Brain microvascular endothelial cell (primary cell): ENCODE measurements around the gene GLRX3.

ENCODE experiments used
- DNase-seq: peaks from one replicate; pipeline ENCODE4 v3.0.0-alpha.2; 2020
- H3K27ac ChIP-seq: fragments of 250-450 bp; sonication (Bioruptor Pico); 2 replicates; pipeline ENCODE4 v1.5.1; 2020; ENCODE audit warnings: mild to moderate bottlenecking, moderate library complexity
- H3K27me3 ChIP-seq: fragments of 250-450 bp; sonication (Bioruptor Pico); replicated peaks from 2 replicates; pipeline ENCODE4 v1.5.1; 2020; ENCODE audit warnings: mild to moderate bottlenecking
- H3K36me3 ChIP-seq: fragments of 250-450 bp; sonication (Bioruptor Pico); replicated peaks from 2 replicates; pipeline ENCODE4 v1.5.1; 2020; ENCODE audit warnings: mild to moderate bottlenecking
- H3K4me3 ChIP-seq: 2 replicates; pipeline ENCODE4 v1.5.1; 2011; ENCODE audit warnings: low read depth, mild to moderate bottlenecking, control low read depth, low read length, moderate library complexity
- in situ Hi-C: cut with HindIII; loops from 2 replicates; pipeline ENCODE4 v1.10.0; 2017; ENCODE audit warnings: low sequenced_read_pairs, low pct_ligation_motif_present
- TF ChIP-seq, protein P1 (sequence below): IDR thresholded peaks from 2 replicates; pipeline ENCODE4 v1.5.1; 2011; ENCODE audit warnings: low read depth, mild to moderate bottlenecking, moderate library complexity, low read length, control low read depth, inconsistent platforms; ENCODE audit errors: missing control alignments

Gene GLRX3

DNA sequence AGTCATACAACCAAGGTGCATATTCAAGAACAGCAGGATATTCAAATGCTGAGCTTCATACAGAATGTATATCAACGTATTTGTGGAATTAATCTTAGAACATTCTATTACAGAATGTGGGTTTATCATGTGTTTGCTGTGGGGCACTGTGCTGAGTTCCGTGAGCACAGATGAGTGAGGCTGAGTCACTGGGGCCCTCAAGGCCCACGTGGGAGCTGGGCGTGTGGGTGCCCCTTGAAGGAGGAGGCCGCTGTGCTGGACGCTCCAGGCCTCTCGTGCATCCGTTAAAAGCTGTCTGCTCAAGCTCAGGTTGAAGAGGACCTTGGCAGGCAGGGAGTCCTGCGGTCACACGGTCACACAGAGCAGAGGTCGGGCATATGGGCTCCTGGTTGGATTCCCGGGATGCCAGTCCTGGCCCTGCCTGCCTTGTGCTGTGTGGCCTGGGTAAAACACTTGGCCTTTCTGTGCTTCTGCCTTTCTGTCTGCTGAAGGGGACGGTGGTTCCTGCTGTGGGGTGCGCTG is 70.1 kb downstream of the GLRX3 start:
- Histone ChIP-seq H3K36me3 (no peaks in the 10 kb centered on the region), H3K4me3 (no peak overlapping the region), H3K27me3 (no peaks in the 10 kb centered on the region), H3K27ac (no peak overlapping the region)
- no peak for DNase-seq
- in situ Hi-C loops: no loop called here
- TF ChIP-seq, protein P1, sequence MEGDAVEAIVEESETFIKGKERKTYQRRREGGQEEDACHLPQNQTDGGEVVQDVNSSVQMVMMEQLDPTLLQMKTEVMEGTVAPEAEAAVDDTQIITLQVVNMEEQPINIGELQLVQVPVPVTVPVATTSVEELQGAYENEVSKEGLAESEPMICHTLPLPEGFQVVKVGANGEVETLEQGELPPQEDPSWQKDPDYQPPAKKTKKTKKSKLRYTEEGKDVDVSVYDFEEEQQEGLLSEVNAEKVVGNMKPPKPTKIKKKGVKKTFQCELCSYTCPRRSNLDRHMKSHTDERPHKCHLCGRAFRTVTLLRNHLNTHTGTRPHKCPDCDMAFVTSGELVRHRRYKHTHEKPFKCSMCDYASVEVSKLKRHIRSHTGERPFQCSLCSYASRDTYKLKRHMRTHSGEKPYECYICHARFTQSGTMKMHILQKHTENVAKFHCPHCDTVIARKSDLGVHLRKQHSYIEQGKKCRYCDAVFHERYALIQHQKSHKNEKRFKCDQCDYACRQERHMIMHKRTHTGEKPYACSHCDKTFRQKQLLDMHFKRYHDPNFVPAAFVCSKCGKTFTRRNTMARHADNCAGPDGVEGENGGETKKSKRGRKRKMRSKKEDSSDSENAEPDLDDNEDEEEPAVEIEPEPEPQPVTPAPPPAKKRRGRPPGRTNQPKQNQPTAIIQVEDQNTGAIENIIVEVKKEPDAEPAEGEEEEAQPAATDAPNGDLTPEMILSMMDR: no peak

DNA sequence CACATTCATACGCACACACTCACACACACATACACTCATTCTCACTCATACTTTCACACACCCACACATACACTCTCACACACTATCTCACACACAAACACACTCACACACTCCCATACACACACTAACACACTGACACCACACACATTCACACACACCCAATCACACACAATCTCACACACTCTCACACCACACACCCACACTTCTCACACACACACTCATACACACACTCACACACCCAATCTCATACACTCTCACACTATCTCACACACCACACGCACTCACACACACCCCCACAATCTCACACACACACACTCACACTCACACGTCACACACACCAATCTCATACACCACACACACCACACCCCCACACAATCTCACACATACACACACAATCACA is 71.0 kb downstream of the GLRX3 start:
- in situ Hi-C loops: no loop called here
- TF ChIP-seq, protein P1: no peak
- Histone ChIP-seq H3K27ac (no peak overlapping the region), H3K4me3 (no peak overlapping the region), H3K27me3 (no peaks in the 10 kb centered on the region), H3K36me3 (no peaks in the 10 kb centered on the region)
- DNase-seq: no peak

DNA sequence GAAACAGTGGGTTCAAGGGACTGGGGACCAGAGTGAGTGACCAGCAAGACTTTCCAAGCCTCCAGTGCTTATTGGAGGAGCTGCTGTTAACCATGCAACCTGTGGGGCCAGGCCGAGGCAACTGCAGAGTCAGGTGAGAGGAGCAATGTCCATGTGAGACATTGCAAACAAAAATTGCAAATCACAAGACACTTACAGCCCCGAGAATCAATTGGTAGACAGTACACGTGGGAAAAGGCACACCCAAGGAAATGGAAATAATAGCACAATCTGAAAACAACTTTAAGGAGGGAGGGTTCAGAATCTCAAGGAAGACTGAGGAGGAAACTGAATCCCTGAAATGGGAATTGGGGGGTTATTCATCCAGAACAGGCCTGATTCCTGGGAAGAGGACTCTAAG is 72.6 kb downstream of the GLRX3 start:
- H3K4me3 ChIP-seq: no peak overlapping the region
- H3K27me3 ChIP-seq: no peaks in the 10 kb centered on the region
- in situ Hi-C loops: no loop called here
- H3K36me3 ChIP-seq: no peaks in the 10 kb centered on the region
- no peak overlapping the region for H3K27ac ChIP-seq
- no peak for DNase-seq
- TF ChIP-seq, protein P1: no peak

DNA sequence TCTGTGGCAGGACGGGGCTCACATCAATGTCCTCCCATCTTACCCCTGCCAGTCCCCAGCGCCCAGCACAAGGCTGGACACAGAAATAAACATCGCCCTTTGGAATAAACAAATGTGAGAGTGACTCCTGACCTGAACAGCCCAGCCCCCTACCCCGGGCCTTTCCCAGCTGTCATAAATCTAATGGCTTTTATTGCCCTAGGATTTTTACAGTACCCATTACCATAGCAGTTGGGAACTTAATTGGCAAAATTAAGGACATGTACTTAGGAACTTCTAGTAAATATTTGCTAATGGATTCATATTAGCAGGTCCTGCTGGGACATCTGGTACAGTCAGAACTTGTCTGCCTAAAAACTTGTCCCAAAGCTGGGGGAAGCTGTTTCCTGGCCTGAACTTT is 76.6 kb downstream of the GLRX3 start:
- Histone ChIP-seq H3K4me3 (no peak overlapping the region), H3K27ac (no peak overlapping the region), H3K27me3 (no peaks in the 10 kb centered on the region), H3K36me3 (no peaks in the 10 kb centered on the region)
- no peak for DNase-seq
- in situ Hi-C loops: no loop called here
- TF ChIP-seq, protein P1: no peak

DNA sequence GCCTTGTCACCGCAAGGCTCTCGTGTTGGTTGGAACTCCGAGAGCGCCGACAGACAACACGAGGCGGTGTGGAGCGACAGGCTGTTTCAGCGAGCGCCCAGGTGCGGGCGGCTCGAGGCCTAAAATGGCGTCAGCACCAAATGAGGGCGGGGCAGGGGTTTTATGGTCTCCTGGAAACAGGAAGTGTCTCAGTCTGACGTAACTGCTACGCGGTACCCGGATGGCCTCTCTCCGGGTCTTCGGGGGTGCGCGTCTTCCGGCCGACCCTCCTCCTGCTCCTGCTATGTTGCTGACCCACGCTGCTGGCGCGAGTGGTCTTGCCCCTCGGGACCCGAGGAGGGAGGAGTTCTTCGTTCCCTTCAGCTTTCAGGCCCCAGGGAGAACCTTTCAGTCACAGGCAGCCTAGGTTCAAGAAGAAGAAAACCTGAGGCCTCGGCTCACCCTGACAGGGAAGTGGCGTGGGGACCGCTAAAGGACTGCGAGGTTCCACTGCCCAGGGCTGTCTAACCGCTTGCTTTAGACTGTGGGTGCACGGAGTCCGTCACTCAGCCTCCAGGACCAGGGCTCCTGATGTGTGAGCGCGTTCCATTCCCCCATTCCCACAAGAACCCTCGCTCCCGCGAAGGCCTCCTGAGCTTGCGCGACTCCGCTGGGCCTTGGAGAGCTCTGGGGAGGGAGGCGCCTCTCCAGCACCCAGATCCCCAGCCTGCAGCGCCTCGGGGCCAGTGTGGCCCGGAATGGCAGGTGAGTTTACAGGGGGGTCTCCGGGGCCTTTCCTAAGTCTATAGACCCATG is 77.3 kb downstream of the GLRX3 start:
- H3K27me3 ChIP-seq: no peaks in the 10 kb centered on the region
- no peak overlapping the region for H3K4me3 ChIP-seq
- H3K36me3 ChIP-seq: no peaks in the 10 kb centered on the region
- no peak for DNase-seq
- no peak overlapping the region for H3K27ac ChIP-seq
- TF ChIP-seq, protein P1: no peak
- in situ Hi-C loops: no loop called here

DNA sequence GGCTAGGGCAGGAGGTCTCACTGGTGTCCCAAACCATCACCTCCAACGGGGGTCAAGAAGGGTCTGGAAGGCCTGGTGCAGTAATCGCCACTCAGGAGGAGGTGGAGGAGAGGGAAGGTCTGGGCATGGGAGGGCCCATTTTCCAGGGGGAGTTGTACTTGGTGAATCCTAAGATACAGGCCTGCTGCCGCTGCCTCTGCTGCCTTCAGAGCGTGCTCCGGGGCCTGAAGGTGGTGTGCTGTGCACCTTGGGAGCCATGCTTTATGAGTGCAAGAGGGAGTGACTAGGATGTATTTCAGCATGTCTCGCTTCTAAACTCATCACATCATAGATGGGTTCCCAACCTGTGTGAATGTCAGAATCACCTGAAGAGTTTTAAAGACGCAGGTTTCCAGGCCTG is 78.2 kb downstream of the GLRX3 start:
- TF ChIP-seq, protein P1: no peak
- H3K27me3 ChIP-seq: no peaks in the 10 kb centered on the region
- in situ Hi-C loops: no loop called here
- no peak for DNase-seq
- H3K36me3 ChIP-seq: no peaks in the 10 kb centered on the region
- no peak overlapping the region for H3K4me3 ChIP-seq
- no peak overlapping the region for H3K27ac ChIP-seq
